GM19468 (cell line): ENCODE measurements around the gene ATP6V1D.

ENCODE experiments used
- ATAC-seq: cut with Tn5 transposase; IDR thresholded peaks from one replicate; pipeline ENCODE4 v1.9.1; 2021; ENCODE audit warnings: mild to moderate bottlenecking, moderate library complexity, moderate number of reproducible peaks; ENCODE audit not compliant: unreplicated experiment; ENCODE audit errors: extremely low read depth

Gene ATP6V1D

GRCh38 chr14:67311868-67312267 is 47.7 kb downstream of the ATP6V1D start:
- ATAC-seq = no peak
